Hepatocyte (in vitro differentiated cells): ENCODE measurements around the gene ZNF254.

Experiments
- CTCF ChIP-seq: fragments of 200-600 bp; sonication (generic); IDR thresholded peaks from 2 replicates; pipeline ENCODE4 v1.5.1; 2016; ENCODE audit warnings: antibody characterized with exemption, mild to moderate bottlenecking; ENCODE audit not compliant: poor library complexity
- EZH2 ChIP-seq: fragments of 200-600 bp; sonication (generic); IDR thresholded peaks from 2 replicates; pipeline ENCODE4 v1.6.1; 2016; ENCODE audit warnings: antibody characterized with exemption, mild to moderate bottlenecking, borderline replicate concordance
- EZH2phosphoT487 ChIP-seq: fragments of 200-600 bp; sonication (generic); IDR thresholded peaks from one replicate; pipeline ENCODE4 v1.6.1; 2018; ENCODE audit warnings: antibody characterized with exemption, mild to moderate bottlenecking, low read depth, moderate library complexity; ENCODE audit not compliant: unreplicated experiment, severe bottlenecking

DNA sequence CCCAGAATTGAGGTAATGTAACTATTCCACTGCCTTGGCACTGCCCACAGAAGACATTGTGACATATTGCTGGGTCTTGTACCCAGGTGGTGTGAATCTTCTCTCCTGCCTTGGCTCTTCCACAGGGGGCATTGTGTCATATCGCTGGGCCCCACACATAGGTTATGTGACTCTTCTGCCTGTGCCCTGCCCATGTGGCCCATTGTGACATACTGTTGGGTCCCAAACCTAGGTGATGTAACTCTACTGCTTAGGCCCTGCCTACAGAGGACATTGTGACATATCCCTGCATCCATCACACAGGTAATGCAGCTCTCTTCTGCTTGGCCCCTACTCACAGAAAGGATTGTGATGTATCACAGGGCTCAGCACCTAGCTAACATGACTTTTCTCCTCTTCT is 37.5 kb upstream of the ZNF254 start:
- TF ChIP-seq EZH2phosphoT487: no peak
- TF ChIP-seq CTCF: no peak
- no peak for TF ChIP-seq EZH2
